Activated gamma-delta T cell treated with anti-CD3 and anti-CD28 coated beads, Interleukin-2, amount 50 U/mL, for 16 hours (primary cell): Measurements from ENCODE around the gene VPS35.

ENCODE experiments used
- DNase-seq: peaks from one replicate; pipeline ENCODE4 v3.0.0-alpha.2; 2020; ENCODE audit warnings: low read depth

VPS35 gene

GRCh38 chr16:46612121-46612520 is 76.9 kb downstream of the VPS35 start:
- no peak for DNase-seq

GRCh38 chr16:46607529-46607928 is 81.4 kb downstream of the VPS35 start:
- no peak for DNase-seq

GRCh38 chr16:46606231-46606630 is 82.7 kb downstream of the VPS35 start:
- no peak for DNase-seq
